T-helper 2 cell treated with Interferon-gamma antibody and Interleukin-4, amounts not matched to agents 5 μg/mL and 100 μg/mL, for 36 hours (primary cell): Measurements from ENCODE around the gene NTSR1.

Experiments used
- DNase-seq: peaks from one replicate; pipeline ENCODE4 v3.0.0; 2021; ENCODE audit warnings: low spot score
- H3K27ac Mint-ChIP-seq: one replicate; pipeline ENCODE4 v1.8.0; 2021; ENCODE audit warnings: mild to moderate bottlenecking, mixed read lengths
- H3K27me3 Mint-ChIP-seq: one replicate; pipeline ENCODE4 v1.8.0; 2021; ENCODE audit warnings: low read depth, mixed read lengths
- H3K36me3 Mint-ChIP-seq: one replicate; pipeline ENCODE4 v1.8.0; 2021; ENCODE audit warnings: low read depth, mixed read lengths
- H3K4me1 Mint-ChIP-seq: one replicate; pipeline ENCODE4 v1.8.0; 2021; ENCODE audit warnings: low read depth, mixed read lengths
- H3K4me3 Mint-ChIP-seq: one replicate; pipeline ENCODE4 v1.8.0; 2022; ENCODE audit warnings: mild to moderate bottlenecking, moderate library complexity, mixed read lengths
- H3K9me3 Mint-ChIP-seq: one replicate; pipeline ENCODE4 v1.8.0; 2021; ENCODE audit warnings: mixed read lengths

The NTSR1 gene

DNA sequence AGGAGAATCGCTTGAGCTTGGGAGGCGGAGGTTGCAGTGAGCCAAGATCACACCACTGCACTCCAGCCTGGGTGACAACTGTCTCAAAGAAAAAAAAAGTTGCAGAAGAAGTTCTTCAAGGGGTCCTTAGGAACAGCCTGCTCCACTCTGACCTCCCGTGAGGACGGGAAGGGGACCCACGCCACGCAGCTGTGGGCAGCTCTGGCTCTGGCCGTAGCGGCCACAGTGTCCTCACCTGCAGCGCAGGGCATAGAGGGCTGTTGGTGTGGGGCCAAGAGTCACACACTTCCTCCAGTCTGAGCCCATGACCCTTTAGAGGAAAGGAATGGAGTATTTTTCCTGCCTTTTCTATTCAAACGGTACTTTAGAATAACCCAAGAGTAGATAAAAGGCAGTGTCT, 5.4 kb downstream of the NTSR1 start:
- Mint-ChIP-seq H3K27me3 (peaks cover 68% of the 10 kb centered on the region), H3K9me3 (peaks cover 2% of the 10 kb centered on the region), H3K4me1 (peaks cover 19% of the 10 kb centered on the region), H3K36me3 (no peaks in the 10 kb centered on the region), H3K4me3 (no peak overlapping the region), H3K27ac (no peak overlapping the region)
- DNase-seq, result no peak

DNA sequence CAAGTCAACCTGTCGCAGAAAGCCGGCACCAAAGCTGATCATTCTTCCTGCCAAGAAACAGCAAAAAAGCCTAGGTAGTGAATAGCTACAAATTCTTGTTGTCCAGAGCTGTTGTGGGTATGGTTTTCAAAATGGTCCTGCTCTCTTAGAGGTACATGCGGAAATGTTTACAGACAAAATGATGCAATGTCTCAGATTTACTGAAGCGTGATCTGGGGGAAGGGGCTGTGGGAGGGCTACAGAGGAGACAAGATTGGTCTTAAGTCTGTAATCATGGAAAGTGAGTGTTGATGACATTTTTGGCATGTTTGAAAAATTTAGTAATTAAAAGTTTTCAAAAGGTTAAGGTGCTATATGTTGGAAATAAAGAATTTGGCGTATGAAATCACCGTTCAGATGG, 6.2 kb downstream of the NTSR1 start:
- Mint-ChIP-seq H3K4me3 (no peak overlapping the region), H3K36me3 (peaks cover 3% of the 10 kb centered on the region), H3K27ac (peak overlapping the region; percentile 59), H3K4me1 (peaks cover 19% of the 10 kb centered on the region), H3K9me3 (peaks cover 10% of the 10 kb centered on the region), H3K27me3 (peaks cover 70% of the 10 kb centered on the region)
- DNase-seq, result no peak

DNA sequence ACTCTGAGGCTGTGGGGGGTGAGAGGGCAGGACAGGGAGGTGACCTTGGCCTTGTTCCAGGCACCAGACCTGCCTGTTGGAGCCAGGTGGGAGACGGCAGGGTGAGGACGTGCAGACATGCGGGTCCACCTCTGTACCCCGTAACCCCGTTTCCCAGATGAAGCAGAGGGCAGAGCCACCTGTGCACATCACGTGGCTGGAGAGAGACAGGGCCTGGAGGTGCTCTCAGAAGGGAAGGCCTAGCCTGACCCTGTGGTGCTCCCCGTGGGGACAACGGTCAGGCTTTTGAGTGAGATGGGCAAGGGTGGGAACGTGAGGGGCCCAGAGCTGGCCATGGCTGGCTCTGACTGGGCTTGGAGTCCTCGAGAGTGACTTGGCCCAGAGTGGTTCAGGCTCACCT, 6.6 kb downstream of the NTSR1 start:
- Mint-ChIP-seq H3K4me1 (peaks cover 19% of the 10 kb centered on the region), H3K36me3 (peaks cover 3% of the 10 kb centered on the region), H3K4me3 (no peak overlapping the region), H3K27ac (peak overlapping the region; percentile 59), H3K27me3 (peaks cover 67% of the 10 kb centered on the region), H3K9me3 (peaks cover 11% of the 10 kb centered on the region)
- DNase-seq, result no peak

DNA sequence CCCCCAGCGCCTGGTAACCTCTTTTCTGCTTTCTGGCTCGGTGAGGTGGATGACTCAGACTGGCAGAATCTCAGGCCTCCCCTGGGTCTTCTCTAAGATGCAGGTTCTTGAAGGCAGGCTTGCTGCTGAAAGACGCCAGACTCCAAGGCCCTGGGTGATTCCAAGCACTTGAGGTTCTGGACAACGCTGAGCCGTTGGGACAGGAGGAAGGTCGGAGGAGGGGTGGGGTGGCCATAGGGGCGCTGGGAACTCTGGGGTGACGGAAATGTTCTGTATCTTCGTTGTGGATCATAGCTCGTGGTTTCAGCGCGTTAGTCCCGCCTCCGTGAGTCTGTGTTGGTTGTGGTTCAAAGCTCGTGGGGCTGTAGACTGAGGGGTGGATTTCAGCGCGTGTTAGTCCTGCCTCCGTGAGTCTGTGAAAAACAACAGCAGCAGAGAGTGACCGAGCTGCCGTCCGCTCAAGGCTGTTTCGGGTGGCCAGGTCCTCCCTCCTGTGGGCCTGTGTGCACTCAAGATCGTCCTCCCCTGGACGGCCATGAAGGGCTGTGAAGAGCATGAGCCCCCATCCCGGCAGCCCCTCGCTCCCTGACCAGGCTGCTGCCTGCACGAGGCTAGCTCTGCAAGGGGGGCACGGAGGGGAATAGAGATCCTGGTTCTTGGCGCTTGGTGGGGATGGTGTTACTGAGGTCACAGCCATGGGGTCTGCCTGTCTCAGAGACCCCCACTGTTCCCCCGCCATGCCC, 7.7 kb downstream of the NTSR1 start:
- peak; percentile 42 for DNase-seq
- peak overlapping the region; percentile 78 for H3K4me3 Mint-ChIP-seq
- peaks cover 6% of the 10 kb centered on the region for H3K36me3 Mint-ChIP-seq
- H3K9me3 Mint-ChIP-seq, result peaks cover 23% of the 10 kb centered on the region
- H3K27ac Mint-ChIP-seq, result peak overlapping the region; percentile 86
- peaks cover 65% of the 10 kb centered on the region for H3K27me3 Mint-ChIP-seq
- peaks cover 21% of the 10 kb centered on the region for H3K4me1 Mint-ChIP-seq

- Mint-ChIP-seq H3K4me3 (peak overlapping the region; percentile 78), H3K36me3 (peaks cover 7% of the 10 kb centered on the region), H3K27ac (no peak overlapping the region), H3K9me3 (peaks cover 28% of the 10 kb centered on the region), H3K27me3 (peaks cover 69% of the 10 kb centered on the region), H3K4me1 (peaks cover 26% of the 10 kb centered on the region)
- no peak for DNase-seq
Observed at GRCh38 chr20:62716941-62717310, 8.3 kb downstream of the NTSR1 start.

DNA sequence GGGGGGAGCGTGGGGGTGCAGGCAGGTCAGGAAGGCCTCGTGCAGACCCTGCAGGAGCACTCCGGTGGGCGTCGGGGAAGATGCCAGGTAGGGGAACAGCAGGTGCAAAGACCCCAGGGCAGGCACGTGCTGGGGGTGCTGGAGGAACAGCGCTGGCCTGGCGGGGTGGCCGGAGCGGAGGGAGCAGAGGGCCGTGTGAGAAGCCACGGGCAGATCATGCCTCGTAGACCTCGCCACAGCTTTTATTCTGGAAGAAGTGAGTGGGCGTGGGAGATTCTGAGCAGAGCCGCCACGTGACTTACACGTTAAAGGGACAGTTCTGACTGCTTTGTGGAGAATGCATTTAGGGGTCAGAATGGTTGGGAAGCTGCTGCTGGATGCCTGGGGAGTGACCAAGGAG, 9.3 kb downstream of the NTSR1 start:
- H3K4me3 Mint-ChIP-seq, result no peak overlapping the region
- no peak overlapping the region for H3K27ac Mint-ChIP-seq
- H3K27me3 Mint-ChIP-seq, result peaks cover 71% of the 10 kb centered on the region
- peaks cover 7% of the 10 kb centered on the region for H3K36me3 Mint-ChIP-seq
- H3K4me1 Mint-ChIP-seq, result peaks cover 27% of the 10 kb centered on the region
- no peak for DNase-seq
- H3K9me3 Mint-ChIP-seq, result peaks cover 34% of the 10 kb centered on the region

GRCh38 chr20:62718546-62718945, 9.9 kb downstream of the NTSR1 start:
- no peak overlapping the region for H3K4me3 Mint-ChIP-seq
- no peak overlapping the region for H3K27ac Mint-ChIP-seq
- peaks cover 69% of the 10 kb centered on the region for H3K27me3 Mint-ChIP-seq
- peaks cover 34% of the 10 kb centered on the region for H3K9me3 Mint-ChIP-seq
- peaks cover 7% of the 10 kb centered on the region for H3K36me3 Mint-ChIP-seq
- no peak for DNase-seq
- H3K4me1 Mint-ChIP-seq, result peaks cover 23% of the 10 kb centered on the region

DNA sequence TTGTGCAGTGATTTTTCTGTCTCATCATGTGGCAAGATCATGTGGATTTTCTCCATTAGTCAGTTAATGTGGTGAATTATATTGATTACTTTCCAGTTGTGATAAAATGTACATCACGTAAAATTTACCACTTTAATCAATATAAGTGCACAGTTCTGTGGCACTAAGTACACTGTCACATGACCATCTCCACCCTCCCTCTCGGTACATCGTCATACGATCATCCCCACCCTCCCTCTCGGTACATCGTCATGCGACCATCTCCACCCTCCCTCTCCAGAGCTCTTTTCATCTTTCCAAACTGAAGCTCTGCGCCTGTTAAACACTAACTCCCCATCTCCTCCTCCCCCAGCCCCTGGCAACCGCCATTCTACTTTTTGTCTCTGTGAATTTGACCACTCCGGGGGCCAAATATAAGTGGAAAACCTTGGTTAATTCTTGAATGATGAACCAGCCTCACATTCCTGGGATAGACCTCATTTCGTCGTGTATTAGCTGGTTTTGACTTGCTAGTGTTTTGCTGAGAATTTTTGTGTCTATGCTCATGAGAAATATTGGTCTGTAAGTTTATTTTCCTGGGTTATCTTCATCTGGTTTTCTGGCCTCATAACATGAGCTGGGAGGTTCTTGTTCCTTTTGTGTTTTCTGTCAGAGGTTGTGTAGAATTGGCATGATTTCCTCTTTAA, 10.8 kb downstream of the NTSR1 start:
- Mint-ChIP-seq H3K4me1 (peaks cover 23% of the 10 kb centered on the region), H3K9me3 (peaks cover 34% of the 10 kb centered on the region), H3K36me3 (peaks cover 7% of the 10 kb centered on the region), H3K27ac (no peak overlapping the region), H3K27me3 (peaks cover 64% of the 10 kb centered on the region), H3K4me3 (no peak overlapping the region)
- DNase-seq, result no peak

GRCh38 chr20:62721511-62722370, 13.1 kb downstream of the NTSR1 start:
- Mint-ChIP-seq H3K4me1 (peaks cover 7% of the 10 kb centered on the region), H3K27ac (no peak overlapping the region), H3K4me3 (no peak overlapping the region), H3K36me3 (peaks cover 7% of the 10 kb centered on the region), H3K9me3 (peaks cover 34% of the 10 kb centered on the region), H3K27me3 (peaks cover 57% of the 10 kb centered on the region)
- no peak for DNase-seq

- DNase-seq, result no peak
- peaks cover 7% of the 10 kb centered on the region for H3K36me3 Mint-ChIP-seq
- peaks cover 7% of the 10 kb centered on the region for H3K4me1 Mint-ChIP-seq
- no peak overlapping the region for H3K4me3 Mint-ChIP-seq
- peaks cover 54% of the 10 kb centered on the region for H3K27me3 Mint-ChIP-seq
- no peak overlapping the region for H3K27ac Mint-ChIP-seq
- peaks cover 34% of the 10 kb centered on the region for H3K9me3 Mint-ChIP-seq
Observed at GRCh38 chr20:62722627-62723026, 14.0 kb downstream of the NTSR1 start.

DNA sequence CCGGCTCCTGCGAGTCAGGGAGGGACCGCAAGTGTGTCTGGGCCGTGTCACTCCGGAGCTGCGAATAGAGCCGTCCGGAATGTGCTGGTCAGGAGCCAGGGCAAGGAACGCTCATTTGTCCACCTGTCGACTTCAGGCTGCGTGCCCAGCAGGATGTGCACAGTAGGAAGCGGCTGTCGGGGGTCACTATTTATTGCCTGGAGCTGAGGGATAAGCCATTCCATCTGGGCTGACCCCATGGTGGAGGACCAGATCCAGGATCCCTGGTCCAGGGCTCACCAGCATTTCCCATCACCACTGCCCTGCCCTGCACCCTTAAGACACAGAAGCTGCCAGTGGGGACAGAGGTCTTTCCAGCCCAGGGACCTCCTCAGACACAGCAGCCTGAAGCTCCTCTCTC, 14.7 kb downstream of the NTSR1 start:
- Mint-ChIP-seq H3K4me3 (no peak overlapping the region), H3K36me3 (peaks cover 7% of the 10 kb centered on the region), H3K27ac (no peak overlapping the region), H3K9me3 (peaks cover 34% of the 10 kb centered on the region), H3K4me1 (peaks cover 11% of the 10 kb centered on the region), H3K27me3 (peaks cover 52% of the 10 kb centered on the region)
- DNase-seq, result no peak

DNA sequence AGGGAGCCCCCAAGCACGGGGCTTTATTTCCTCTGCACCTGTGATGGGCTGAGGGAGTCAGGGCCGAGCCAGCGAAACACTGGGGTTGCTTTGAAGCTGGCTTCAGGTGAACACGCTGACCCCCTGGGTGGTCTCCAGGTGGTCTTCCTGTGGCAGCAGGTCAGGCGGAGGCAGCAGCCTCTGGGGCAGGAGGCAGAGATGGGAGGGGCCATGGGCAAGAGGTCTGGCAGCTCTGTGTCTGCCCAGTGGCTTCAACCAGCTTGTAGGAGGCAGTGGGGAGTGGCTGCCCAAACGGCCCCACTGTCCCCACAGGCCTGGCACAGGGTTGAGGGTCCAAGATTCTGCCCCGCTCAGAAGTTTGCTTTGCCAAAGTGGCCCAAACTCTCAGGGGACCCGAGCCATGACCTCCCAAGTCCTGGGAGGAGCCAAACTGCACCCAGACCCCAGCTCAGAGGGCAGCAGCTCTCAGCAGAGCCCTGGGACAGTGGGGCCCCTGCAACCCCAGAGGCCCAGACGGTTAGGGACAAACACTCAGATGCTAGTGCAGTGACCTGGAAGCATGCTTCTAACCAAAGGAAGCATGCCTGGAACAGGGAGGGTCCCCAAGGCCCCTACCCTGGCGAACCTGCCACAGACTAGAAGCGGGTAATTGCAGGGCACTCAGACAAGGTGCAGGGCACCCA, 15.3 kb downstream of the NTSR1 start:
- Mint-ChIP-seq H3K36me3 (peaks cover 7% of the 10 kb centered on the region), H3K4me3 (no peak overlapping the region), H3K27ac (no peak overlapping the region), H3K4me1 (peaks cover 15% of the 10 kb centered on the region), H3K9me3 (peaks cover 33% of the 10 kb centered on the region), H3K27me3 (peaks cover 50% of the 10 kb centered on the region)
- DNase-seq, result no peak

- H3K27ac Mint-ChIP-seq, result no peak overlapping the region
Observed at GRCh38 chr20:62724692-62725595, 16.3 kb downstream of the NTSR1 start.

More at GRCh38 chr20:62724692-62725595, 16.3 kb downstream of the NTSR1 start:
- H3K4me3 Mint-ChIP-seq, result no peak overlapping the region
- DNase-seq, result no peak
- H3K4me1 Mint-ChIP-seq, result peaks cover 15% of the 10 kb centered on the region
- H3K36me3 Mint-ChIP-seq, result peaks cover 4% of the 10 kb centered on the region
- H3K27me3 Mint-ChIP-seq, result peaks cover 47% of the 10 kb centered on the region
- peaks cover 23% of the 10 kb centered on the region for H3K9me3 Mint-ChIP-seq
